ENCODE measurements around the gene CACNA2D3. TPM values are rescaled to one million over a fixed set of nuclear protein-coding genes. Genes with fewer than 3 reads are reported as not detected.

Gene CACNA2D3
- total RNA-seq, 4 donors from 2014 or later: 0.83 to 5.0 (median 2.5) TPM

- intact Hi-C loops (cut with DNase I; ENCODE audit: low total_unique reads): no loop called here
- Histone ChIP-seq H3K36me3 (no peaks in the 10 kb centered on the region), H3K4me1 (no peaks in the 10 kb centered on the region), H3K4me3 (no peak overlapping the region), H3K27ac (no peak overlapping the region), H3K27me3 (no peaks in the 10 kb centered on the region), H3K9me3 (no peaks in the 10 kb centered on the region)
- no peak for DNase-seq
- TF ChIP-seq POLR2A (IDR thresholded peaks at IDR 0.05): no peak
- no peak for TF ChIP-seq CTCF (IDR thresholded peaks at IDR 0.05)
Measured at GRCh38 chr3:54264050-54264449, 141.7 kb downstream of the CACNA2D3 start.

- Histone ChIP-seq H3K27me3 (no peaks in the 10 kb centered on the region), H3K36me3 (no peaks in the 10 kb centered on the region), H3K27ac (no peak overlapping the region), H3K4me3 (no peak overlapping the region), H3K4me1 (no peaks in the 10 kb centered on the region), H3K9me3 (no peaks in the 10 kb centered on the region)
- intact Hi-C loops (cut with DNase I; ENCODE audit: low total_unique reads): no loop called here
- TF ChIP-seq POLR2A (IDR thresholded peaks at IDR 0.05) (no peak), CTCF (IDR thresholded peaks at IDR 0.05) (no peak)
- DNase-seq: no peak
Measured at GRCh38 chr3:54270816-54271526, 148.6 kb downstream of the CACNA2D3 start.

- no peaks in the 10 kb centered on the region for H3K4me1 ChIP-seq
- no peaks in the 10 kb centered on the region for H3K27me3 ChIP-seq
- H3K36me3 ChIP-seq: no peaks in the 10 kb centered on the region
- intact Hi-C loops (cut with DNase I; ENCODE audit: low total_unique reads): no loop called here
- H3K4me3 ChIP-seq: no peak overlapping the region
- H3K9me3 ChIP-seq: no peaks in the 10 kb centered on the region
- DNase-seq: no peak
- TF ChIP-seq CTCF (IDR thresholded peaks at IDR 0.05): no peak
- H3K27ac ChIP-seq: no peak overlapping the region
Measured at GRCh38 chr3:54273791-54274190, 151.4 kb downstream of the CACNA2D3 start.

GRCh38 chr3:54274607-54275006 lies 152.3 kb downstream of the CACNA2D3 start:
- DNase-seq: no peak
- H3K27me3 ChIP-seq: no peaks in the 10 kb centered on the region
- H3K27ac ChIP-seq: no peak overlapping the region
- no peaks in the 10 kb centered on the region for H3K9me3 ChIP-seq
- H3K36me3 ChIP-seq: no peaks in the 10 kb centered on the region
- TF ChIP-seq CTCF (IDR thresholded peaks at IDR 0.05) (no peak), POLR2A (IDR thresholded peaks at IDR 0.05) (no peak)
- intact Hi-C loops (cut with DNase I; ENCODE audit: low total_unique reads): no loop called here
- H3K4me3 ChIP-seq: no peak overlapping the region
- H3K4me1 ChIP-seq: no peaks in the 10 kb centered on the region

- H3K4me3 ChIP-seq: no peak overlapping the region
- DNase-seq: no peak
- no peak overlapping the region for H3K27ac ChIP-seq
- TF ChIP-seq POLR2A (IDR thresholded peaks at IDR 0.05) (no peak), CTCF (IDR thresholded peaks at IDR 0.05) (no peak)
- no peaks in the 10 kb centered on the region for H3K9me3 ChIP-seq
- intact Hi-C loops (cut with DNase I; ENCODE audit: low total_unique reads): no loop called here
- no peaks in the 10 kb centered on the region for H3K4me1 ChIP-seq
- H3K27me3 ChIP-seq: no peaks in the 10 kb centered on the region
- no peaks in the 10 kb centered on the region for H3K36me3 ChIP-seq
Measured at GRCh38 chr3:54279005-54279583, 156.7 kb downstream of the CACNA2D3 start.

All from uterus (tissue), 4 donors.